ENCODE measurements around the gene NSUN4. TPM values are rescaled to one million over a fixed set of nuclear protein-coding genes. Genes with fewer than 3 reads are reported as not detected.

NSUN4 gene
- total and polyA plus RNA-seq, 10 of the 15 experiments (the other 5 are each of a cell fraction or from before 2014, with no cell fraction given), result 22.1 to 80.2 (median 29.6) TPM

DNA sequence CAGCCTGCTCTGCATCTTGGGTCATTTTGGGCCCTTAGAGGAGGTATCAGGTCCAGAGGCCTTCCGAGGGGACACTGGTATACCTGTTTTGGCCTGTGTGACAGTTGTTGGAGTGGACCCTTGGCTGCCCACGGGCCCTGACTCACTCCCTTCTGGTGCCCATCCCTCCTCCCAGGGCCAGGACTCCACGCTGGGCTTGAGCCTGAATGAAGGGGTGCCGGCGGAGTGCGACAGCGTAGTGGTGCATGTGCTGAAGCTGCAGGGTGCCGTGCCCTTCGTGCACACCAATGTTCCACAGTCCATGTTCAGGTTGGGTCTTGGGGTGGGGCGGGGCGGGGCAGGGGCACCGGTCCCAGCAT is 64.6 kb downstream of the NSUN4 start:
- Histone ChIP-seq H3K4me1 (ENCODE audit: control insufficient read depth, insufficient read depth, low read length) (no peaks in the 10 kb centered on the region), H3K9ac (ENCODE audit: control insufficient read depth, insufficient read depth, low read length) (no peak overlapping the region), H3K4me2 (ENCODE audit: control insufficient read depth, insufficient read depth) (no peak overlapping the region), H3K27me3 (replicated peaks in 1 of 2; ENCODE audit: control insufficient read depth in 2 of 2, insufficient read depth in 2 of 2, low read length in 1 of 2) (no peaks in the 10 kb centered on the region), H3K4me3 (no peak overlapping the region), H3K9me3 (replicated peaks; ENCODE audit: control insufficient read depth, insufficient read depth, low read length) (no peaks in the 10 kb centered on the region), H3K79me2 (ENCODE audit: control insufficient read depth, insufficient read depth, low read length) (no peaks in the 10 kb centered on the region), H2AFZ (ENCODE audit: control insufficient read depth, low read depth, low read length) (no peak overlapping the region), H4K20me1 (ENCODE audit: control insufficient read depth, insufficient read depth) (no peaks in the 10 kb centered on the region), H3K36me3 (ENCODE audit: control insufficient read depth in 2 of 2, insufficient read depth in 2 of 2, low read length in 1 of 2) (no peaks in the 10 kb centered on the region), H3K27ac (ENCODE audit: control insufficient read depth, insufficient read depth) (no peak overlapping the region)
- FAIRE-seq (no peak), DNase-seq (ENCODE audit: low read depth, low spot score) (no peak), ATAC-seq (no peak)
- ChIA-PET CTCF (interaction anchor here (1.1 to 1.2 kb wide), 2 partner anchors 58 to 72 kb away, joined by 3 read pairs; no protein-coding TSS in a partner anchor), SMC1A (ENCODE audit: uncharacterized antibody, unreplicated experiment) (no interaction called here), POLR2A (no interaction called here), RAD21 (ENCODE audit: unreplicated experiment) (no interaction called here)
- WGBS (ENCODE audit: insufficient coverage, insufficient replicate concordance, low lambda C conversion rate, missing lambda C conversion rate), result 45% methylated on average over 10 of the region's 12 CpGs
- in situ Hi-C loops (cut with MboI) (no loop called here), intact Hi-C loops (cut with micrococcal nuclease; ENCODE audit: unreplicated experiment) (no loop called here)
- BruUV-seq (replicated peaks), result no TSS peak
- no peak for TF ChIP-seq CREB1 (IDR thresholded peaks at IDR 0.05; ENCODE audit: low read depth)
- TF ChIP-seq, protein P1, sequence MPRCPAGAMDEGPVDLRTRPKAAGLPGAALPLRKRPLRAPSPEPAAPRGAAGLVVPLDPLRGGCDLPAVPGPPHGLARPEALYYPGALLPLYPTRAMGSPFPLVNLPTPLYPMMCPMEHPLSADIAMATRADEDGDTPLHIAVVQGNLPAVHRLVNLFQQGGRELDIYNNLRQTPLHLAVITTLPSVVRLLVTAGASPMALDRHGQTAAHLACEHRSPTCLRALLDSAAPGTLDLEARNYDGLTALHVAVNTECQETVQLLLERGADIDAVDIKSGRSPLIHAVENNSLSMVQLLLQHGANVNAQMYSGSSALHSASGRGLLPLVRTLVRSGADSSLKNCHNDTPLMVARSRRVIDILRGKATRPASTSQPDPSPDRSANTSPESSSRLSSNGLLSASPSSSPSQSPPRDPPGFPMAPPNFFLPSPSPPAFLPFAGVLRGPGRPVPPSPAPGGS (IDR thresholded peaks at IDR 0.05; ENCODE audit: borderline replicate concordance, insufficient read depth, low read depth, low read length, poor library complexity, severe bottlenecking), result no peak
- no peak for TF ChIP-seq RB1 (IDR thresholded peaks at IDR 0.05; ENCODE audit: borderline replicate concordance)
- no peak for TF ChIP-seq ZNF207 (IDR thresholded peaks at IDR 0.05; ENCODE audit: borderline replicate concordance)
- no peak for TF ChIP-seq TAF1 (IDR thresholded peaks at IDR 0.05; ENCODE audit: borderline replicate concordance, low read depth, low read length)
- TF ChIP-seq MYB (IDR thresholded peaks at IDR 0.05; ENCODE audit: borderline replicate concordance, low read depth, low read length), result no peak
- TF ChIP-seq NR2F1 (conservative IDR thresholded peaks at IDR 0.05), result no peak
- TF ChIP-seq PRDM15 (CRISPR knock-in tag; IDR thresholded peaks at IDR 0.05), result no peak
- no peak for TF ChIP-seq HDGF (IDR thresholded peaks at IDR 0.05)

Data from GM12878 (cell line).